ENCODE results near the gene ACACB.
A peak's percentile ranks its signal among the peaks of the same experiment; 100 is the strongest.

Gene ACACB

DNA sequence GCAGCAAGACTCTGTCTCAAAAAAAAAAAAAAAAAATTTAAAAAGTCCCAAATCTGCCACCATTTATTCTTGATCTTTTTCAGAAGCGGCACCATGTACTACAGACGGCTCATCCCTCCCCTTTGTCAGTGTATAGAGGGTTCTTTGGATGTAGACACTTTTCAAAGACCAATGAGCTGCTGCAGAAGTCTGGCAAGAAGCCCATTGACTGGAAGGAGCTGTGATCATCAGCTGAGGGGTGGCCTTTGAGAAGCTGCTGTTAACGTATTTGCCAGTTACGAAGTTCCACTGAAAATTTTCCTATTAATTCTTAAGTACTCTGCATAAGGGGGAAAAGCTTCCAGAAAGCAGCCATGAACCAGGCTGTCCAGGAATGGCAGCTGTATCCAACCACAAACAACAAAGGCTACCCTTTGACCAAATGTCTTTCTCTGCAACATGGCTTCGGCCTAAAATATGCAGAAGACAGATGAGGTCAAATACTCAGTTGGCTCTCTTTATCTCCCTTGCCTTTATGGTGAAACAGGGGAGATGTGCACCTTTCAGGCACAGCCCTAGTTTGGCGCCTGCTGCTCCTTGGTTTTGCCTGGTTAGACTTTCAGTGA is 6.5 kb upstream of the ACACB start:
- DNase-seq (ENCODE audit: low read depth in 2 of 2), result no peak

DNA sequence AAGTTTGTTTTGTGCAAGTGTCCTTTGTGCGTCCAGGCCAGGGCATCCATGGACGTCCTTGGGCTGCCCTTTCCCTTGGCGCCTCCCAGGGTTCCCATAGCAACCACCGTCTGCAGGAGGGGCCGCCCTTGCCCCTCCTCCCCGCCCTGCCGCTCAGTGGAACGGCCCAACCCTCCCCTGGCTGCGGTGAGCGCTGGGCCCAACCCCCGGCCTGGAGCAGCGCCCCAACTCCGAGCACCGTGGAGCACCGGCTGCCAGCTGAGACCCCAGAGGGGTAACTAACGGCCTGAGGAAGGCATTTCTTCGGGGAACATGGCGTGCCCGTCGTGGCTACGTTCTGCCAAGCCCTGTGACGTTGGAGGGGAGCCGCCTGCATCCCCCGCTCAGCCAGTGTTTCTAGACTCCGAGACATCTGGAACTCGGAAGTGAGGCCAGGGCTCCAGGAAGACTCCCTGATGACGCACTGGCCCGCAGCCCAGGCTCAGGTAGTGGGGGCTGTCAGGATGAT is 5.3 kb upstream of the ACACB start:
- peak in 1 of 2 experiments; percentile 43 for DNase-seq (ENCODE audit: low read depth in 2 of 2)

GRCh38 chr12:109112720-109113465 is 3.5 kb upstream of the ACACB start:
- no peak for DNase-seq (ENCODE audit: low read depth in 2 of 2)

DNA sequence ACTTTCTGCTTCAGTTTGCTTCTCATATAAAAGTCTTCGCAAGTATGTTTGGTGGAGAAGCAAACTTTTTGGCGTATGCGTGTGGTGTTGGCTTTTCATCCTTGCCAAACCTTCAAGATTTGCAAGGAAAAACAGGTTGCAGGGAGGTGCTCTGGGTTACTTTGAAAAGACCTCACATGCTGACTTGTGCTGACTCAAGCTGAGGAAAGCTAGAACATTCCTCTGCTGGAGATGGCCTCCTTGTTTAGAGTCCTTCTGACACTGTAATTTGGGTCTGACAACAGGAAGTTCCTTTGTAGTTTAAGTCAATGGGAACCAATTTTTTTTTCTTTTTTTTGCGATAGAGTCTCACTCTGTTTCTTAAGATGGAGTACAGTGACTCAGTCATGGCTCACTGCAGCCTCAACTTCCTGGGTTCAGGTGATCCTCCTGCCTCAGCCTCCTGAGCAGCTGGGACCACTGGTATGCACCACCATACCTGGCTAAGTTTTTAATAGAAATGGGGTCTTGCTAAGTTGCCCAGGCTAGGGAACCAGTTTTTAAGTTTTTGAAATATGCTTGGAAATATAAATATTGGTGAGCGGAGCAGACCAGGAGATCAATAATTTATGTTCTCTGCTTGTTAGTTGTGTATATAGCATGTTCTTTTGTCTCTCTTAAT is 2.6 kb upstream of the ACACB start:
- no peak for DNase-seq (ENCODE audit: low read depth in 2 of 2)

GRCh38 chr12:109114644-109115043 is 1.7 kb upstream of the ACACB start:
- no peak for DNase-seq (ENCODE audit: low read depth in 2 of 2)

- DNase-seq (ENCODE audit: low read depth in 2 of 2), result no peak
Measured at GRCh38 chr12:109115404-109115757, 1.0 kb upstream of the ACACB start.

GRCh38 chr12:109116611-109116949 is 193 bp downstream of the ACACB start:
- no peak for DNase-seq (ENCODE audit: low read depth in 2 of 2)

DNA sequence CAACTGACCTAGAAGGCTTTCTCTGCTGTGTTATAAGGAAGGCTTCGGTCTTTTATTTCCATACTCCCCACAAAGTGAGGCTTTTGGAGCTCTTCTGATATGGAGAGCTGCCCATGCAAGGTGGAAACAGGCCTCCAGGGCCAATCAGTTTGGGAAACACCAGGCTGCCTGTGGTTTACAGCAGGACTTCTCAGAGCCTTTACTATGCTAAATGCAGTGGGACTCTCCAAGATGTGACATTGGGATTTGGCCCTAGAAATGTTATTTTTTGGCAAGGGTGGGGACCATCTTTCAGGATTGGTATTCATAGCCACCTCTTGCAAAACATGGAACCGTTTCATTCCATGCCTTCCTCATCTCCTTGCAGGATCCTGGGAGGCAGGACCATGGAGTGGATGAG is 3.7 kb downstream of the ACACB start:
- no peak for DNase-seq (ENCODE audit: low read depth in 2 of 2)

DNA sequence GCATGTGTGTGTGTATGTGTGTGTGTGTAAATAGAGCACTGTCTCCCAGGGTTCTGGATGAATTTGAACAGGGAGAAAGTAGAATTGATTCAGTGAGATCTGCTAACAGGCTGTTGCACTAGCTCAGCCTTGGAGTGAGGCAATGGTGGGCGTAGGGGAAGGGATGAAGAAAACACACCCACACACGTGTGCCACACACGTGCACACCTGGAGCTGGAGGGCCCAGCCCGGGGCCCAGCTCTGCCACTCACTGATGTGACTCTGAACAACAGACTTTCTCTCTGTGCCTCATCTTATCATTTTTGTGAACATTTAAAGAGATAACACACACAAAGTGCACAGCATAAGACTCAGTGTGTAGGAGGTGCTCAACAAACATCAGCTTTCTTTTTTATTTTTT is 4.2 kb downstream of the ACACB start:
- DNase-seq (ENCODE audit: low read depth in 2 of 2), result no peak

GRCh38 chr12:109121346-109121880 is 5.0 kb downstream of the ACACB start:
- DNase-seq (ENCODE audit: low read depth in 2 of 2), result no peak

DNA sequence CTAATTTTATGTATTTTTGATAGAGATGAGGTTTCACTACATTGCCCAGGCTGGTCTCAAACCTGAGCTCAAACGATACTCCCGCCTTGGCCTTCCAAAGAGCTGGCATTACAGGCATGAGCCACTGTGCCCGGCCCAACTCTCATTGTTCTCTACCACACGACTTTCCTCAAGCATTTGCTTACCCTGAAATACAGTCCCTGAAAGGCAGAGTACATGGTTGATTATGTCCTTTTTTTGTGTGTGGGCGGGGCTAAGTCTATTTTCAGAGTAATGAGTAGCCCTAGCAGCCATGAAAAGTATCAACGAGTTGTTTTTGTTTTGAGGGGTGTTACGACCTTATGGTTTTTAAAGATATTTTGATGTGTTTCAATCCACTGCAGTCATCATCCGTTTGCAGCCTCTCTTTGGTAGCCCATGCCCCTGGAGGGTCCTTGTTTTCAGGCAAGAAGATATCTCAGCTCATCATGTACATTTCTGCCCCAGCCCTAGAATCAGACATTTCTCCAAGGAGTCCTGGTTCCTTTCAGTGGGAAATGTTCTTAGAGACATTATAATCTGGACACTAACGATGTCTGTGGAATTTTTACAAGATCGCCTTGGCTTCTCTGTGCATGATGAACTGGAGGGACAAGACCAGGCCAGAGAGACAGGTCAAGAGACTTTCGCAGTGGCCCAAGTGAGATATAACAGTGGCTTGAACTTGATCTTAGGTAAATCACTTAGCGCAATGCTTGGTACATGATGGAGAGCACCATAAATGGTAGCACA is 8.7 kb downstream of the ACACB start:
- no peak for DNase-seq (ENCODE audit: low read depth in 2 of 2)

- DNase-seq (ENCODE audit: low read depth in 2 of 2), result no peak
Measured at GRCh38 chr12:109125791-109126190, 9.4 kb downstream of the ACACB start.

- no peak for DNase-seq (ENCODE audit: low read depth in 2 of 2)
Measured at GRCh38 chr12:109126784-109127183, 10.4 kb downstream of the ACACB start.

- DNase-seq (ENCODE audit: low read depth in 2 of 2), result no peak
Measured at GRCh38 chr12:109127533-109128242, 11.3 kb downstream of the ACACB start.

GRCh38 chr12:109130297-109131153 is 14.1 kb downstream of the ACACB start:
- DNase-seq (ENCODE audit: low read depth in 2 of 2), result no peak

GRCh38 chr12:109131154-109132050 is 15.0 kb downstream of the ACACB start:
- no peak for DNase-seq (ENCODE audit: low read depth in 2 of 2)

DNA sequence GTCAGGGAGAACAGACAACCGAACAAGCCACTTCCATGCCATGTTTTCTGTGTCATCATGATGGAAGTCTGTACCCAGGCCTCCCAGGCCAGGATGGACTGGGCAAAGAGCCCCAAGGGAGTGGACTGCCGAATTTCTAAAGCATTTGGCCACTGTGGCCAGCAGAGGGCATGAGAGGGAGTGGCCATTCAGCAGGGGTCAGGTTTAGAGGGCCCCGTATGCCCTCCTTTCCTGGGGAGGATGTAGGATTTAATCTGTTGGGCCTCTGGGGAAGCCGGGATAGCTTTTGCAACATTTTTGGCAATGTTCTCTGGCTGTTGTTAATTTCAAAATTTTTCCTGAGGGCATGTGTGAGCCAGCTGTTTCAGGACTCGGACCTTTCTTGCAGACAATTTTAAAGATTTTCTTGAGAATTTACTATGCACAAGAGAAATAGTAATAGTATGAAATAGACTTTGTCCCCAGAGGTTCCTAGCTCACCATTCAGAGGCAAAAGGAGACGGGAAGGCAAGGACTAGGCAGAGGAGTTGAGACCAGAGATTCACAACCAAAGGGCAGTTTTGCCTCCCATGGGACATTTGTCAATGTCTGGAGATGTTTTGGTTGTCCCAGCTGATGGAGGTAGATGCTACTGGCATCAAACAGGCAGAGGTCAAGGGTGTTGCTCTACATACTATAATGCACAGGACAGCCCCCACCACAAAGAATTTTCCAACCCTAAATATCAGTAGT is 18.0 kb downstream of the ACACB start:
- DNase-seq (ENCODE audit: low read depth in 2 of 2), result no peak

DNA sequence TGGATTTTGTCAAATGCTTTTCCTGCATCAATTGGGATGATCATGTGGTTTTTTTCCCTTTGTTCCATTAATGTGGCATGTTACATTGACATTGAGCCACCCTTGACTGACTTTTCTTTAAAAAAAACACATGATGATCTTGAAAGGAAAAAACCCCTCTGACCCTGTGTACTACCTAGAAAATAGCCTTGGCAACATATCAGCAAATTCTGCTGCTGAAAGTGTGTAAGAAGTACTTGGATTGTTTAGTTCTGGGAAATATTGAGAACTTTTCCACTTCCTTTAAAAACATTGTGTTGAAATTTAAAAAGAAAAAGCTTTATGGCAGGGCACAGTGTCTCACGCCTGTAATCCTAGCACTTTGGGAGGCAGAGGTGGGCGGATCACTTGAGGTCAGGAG is 20.7 kb downstream of the ACACB start:
- no peak for DNase-seq (ENCODE audit: low read depth in 2 of 2)

- DNase-seq (ENCODE audit: low read depth in 2 of 2), result no peak
Measured at GRCh38 chr12:109139360-109139759, 23.0 kb downstream of the ACACB start.

Data from stimulated activated CD4-positive, alpha-beta T cell treated with anti-CD3 and anti-CD28 coated beads, Interleukin-12 subunit alpha, Interleukin-12 subunit beta, amount 100 ng/mL, for 24 hours (primary cell).